OCI-LY1 (cell line): ENCODE measurements around the gene ZFYVE19.
A peak's percentile ranks its signal among the peaks of the same experiment; 100 is the strongest.

Source experiments
- H2AFZ ChIP-seq: fragments of 200-600 bp; sonication (generic), shearing (Covaris generic); 2 replicates; pipeline ENCODE4 v1.6.0; 2014; ENCODE audit warnings: antibody characterized with exemption, mild to moderate bottlenecking, low read length
- H3F3A ChIP-seq: fragments of 200-600 bp; sonication (generic), shearing (Covaris generic); 2 replicates; pipeline ENCODE4 v1.6.0; 2014; ENCODE audit warnings: mild to moderate bottlenecking, antibody characterized with exemption, low read length, moderate library complexity; ENCODE audit not compliant: insufficient read depth
- H3K27ac ChIP-seq: fragments of 200-600 bp; sonication (generic); 2 replicates; pipeline ENCODE4 v1.5.1; 2014; ENCODE audit warnings: low read length, mixed run types, mild to moderate bottlenecking, low read depth; ENCODE audit not compliant: poor library complexity, severe bottlenecking
- H3K27me3 ChIP-seq: fragments of 200-600 bp; sonication (generic); 2 replicates; pipeline ENCODE4 v1.6.0; 2014; ENCODE audit warnings: antibody characterized with exemption, mild to moderate bottlenecking, low read length, moderate library complexity; ENCODE audit not compliant: insufficient read depth
- H3K36me3 ChIP-seq: fragments of 200-600 bp; sonication (generic); 2 replicates; pipeline ENCODE4 v1.6.1; 2014; ENCODE audit warnings: mild to moderate bottlenecking, antibody characterized with exemption, low read length, moderate library complexity, mixed read lengths; ENCODE audit not compliant: insufficient read depth
- H3K4me1 ChIP-seq: fragments of 200-600 bp; sonication (generic); 2 replicates; pipeline ENCODE4 v1.5.1; 2014; ENCODE audit warnings: mild to moderate bottlenecking, low read length, moderate library complexity; ENCODE audit not compliant: insufficient read depth, severe bottlenecking
- H3K4me2 ChIP-seq: fragments of 200-600 bp; sonication (generic), shearing (Covaris generic); 2 replicates; pipeline ENCODE4 v1.6.1; 2014; ENCODE audit warnings: low read length
- H3K4me3 ChIP-seq: fragments of 200-600 bp; sonication (generic); 2 replicates; pipeline ENCODE4 v1.5.1; 2014; ENCODE audit warnings: low read length, low read depth, mild to moderate bottlenecking, mixed read lengths; ENCODE audit not compliant: poor library complexity, severe bottlenecking
- H3K79me2 ChIP-seq: fragments of 200-600 bp; shearing (Covaris generic); 2 replicates; pipeline ENCODE4 v1.6.1; 2016; ENCODE audit warnings: mixed run types, low read length, mixed read lengths; ENCODE audit not compliant: insufficient read depth
- H3K9ac ChIP-seq: fragments of 200-600 bp; sonication (generic), shearing (Covaris generic); 2 replicates; pipeline ENCODE4 v1.6.1; 2014; ENCODE audit warnings: mild to moderate bottlenecking, low read length, mixed read lengths
- H3K9me2 ChIP-seq: fragments of 200-600 bp; sonication (generic), shearing (Covaris generic); 2 replicates; pipeline ENCODE4 v1.6.1; 2014; ENCODE audit warnings: low read depth, mild to moderate bottlenecking, low read length, mixed read lengths
- H3K9me3 ChIP-seq: fragments of 200-600 bp; shearing (Covaris generic); 2 replicates; pipeline ENCODE4 v1.6.1; 2014; ENCODE audit warnings: low read length, mixed read lengths
- H4K20me1 ChIP-seq: fragments of 200-600 bp; sonication (generic), shearing (Covaris generic); 2 replicates; pipeline ENCODE4 v1.6.0; 2016; ENCODE audit warnings: mild to moderate bottlenecking, low read length; ENCODE audit not compliant: insufficient read depth
- EZH2 ChIP-seq: fragments of 200-600 bp; sonication (generic), shearing (Covaris generic); IDR thresholded peaks from 2 replicates; pipeline ENCODE4 v1.8.0; 2017; ENCODE audit warnings: borderline replicate concordance, mixed run types, mild to moderate bottlenecking, antibody characterized with exemption, low read length, moderate library complexity, mixed read lengths
- TF ChIP-seq, protein P1 (sequence below): fragments of 200-600 bp; sonication (generic), shearing (Covaris generic); IDR thresholded peaks from 2 replicates; pipeline ENCODE4 v1.5.1; 2017; ENCODE audit warnings: mild to moderate bottlenecking, antibody characterized with exemption, low read length, moderate library complexity, mixed read lengths

ZFYVE19 gene

DNA sequence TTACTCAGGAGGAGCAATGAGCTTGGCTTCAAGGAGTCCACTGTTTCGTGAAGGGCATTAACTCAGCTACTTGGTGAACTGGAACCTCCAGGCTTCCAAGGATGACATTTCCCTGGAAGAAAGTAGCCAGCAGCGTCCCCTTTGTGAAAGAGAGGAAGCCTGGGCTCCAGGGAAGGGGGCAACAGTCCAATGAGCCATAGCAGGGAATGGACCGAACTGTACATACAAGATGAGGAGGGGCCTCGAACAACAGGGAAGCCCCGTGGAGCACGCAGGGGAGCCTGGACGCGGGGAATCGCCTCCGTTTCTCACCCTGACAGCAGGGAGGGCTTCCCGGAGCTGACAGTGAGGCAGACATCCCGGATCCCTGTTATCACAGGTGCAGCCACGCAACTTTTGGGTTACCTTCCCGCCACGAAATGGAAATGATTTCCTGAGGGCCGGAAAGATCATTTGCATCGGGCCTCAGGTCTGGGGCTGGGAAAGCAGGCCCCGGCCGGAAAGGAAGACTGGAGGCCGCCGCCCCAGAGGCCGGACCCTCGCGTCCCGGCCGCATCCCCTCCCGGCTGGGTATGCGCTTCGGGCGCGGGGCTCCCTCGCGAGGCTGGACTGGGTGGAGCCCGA lies 36.5 kb downstream of the ZFYVE19 start:
- TF ChIP-seq EZH2 = no peak
- TF ChIP-seq, protein P1, sequence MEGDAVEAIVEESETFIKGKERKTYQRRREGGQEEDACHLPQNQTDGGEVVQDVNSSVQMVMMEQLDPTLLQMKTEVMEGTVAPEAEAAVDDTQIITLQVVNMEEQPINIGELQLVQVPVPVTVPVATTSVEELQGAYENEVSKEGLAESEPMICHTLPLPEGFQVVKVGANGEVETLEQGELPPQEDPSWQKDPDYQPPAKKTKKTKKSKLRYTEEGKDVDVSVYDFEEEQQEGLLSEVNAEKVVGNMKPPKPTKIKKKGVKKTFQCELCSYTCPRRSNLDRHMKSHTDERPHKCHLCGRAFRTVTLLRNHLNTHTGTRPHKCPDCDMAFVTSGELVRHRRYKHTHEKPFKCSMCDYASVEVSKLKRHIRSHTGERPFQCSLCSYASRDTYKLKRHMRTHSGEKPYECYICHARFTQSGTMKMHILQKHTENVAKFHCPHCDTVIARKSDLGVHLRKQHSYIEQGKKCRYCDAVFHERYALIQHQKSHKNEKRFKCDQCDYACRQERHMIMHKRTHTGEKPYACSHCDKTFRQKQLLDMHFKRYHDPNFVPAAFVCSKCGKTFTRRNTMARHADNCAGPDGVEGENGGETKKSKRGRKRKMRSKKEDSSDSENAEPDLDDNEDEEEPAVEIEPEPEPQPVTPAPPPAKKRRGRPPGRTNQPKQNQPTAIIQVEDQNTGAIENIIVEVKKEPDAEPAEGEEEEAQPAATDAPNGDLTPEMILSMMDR = no peak
- no peak overlapping the region; the same call in 1 of the 2 replicates for H2AFZ ChIP-seq
- H3K27ac ChIP-seq = no peak overlapping the region
- peak overlapping the region; percentile 54; the same call in 1 of the 2 replicates for H3K9ac ChIP-seq
- H3K79me2 ChIP-seq = no peaks in the 10 kb centered on the region
- no peaks in the 10 kb centered on the region for H3K36me3 ChIP-seq
- H3K4me2 ChIP-seq = peak overlapping the region; percentile 91
- H3K9me3 ChIP-seq = no peaks in the 10 kb centered on the region
- peak overlapping the region; percentile 68 for H3K4me3 ChIP-seq
- no peaks in the 10 kb centered on the region for H4K20me1 ChIP-seq
- H3K9me2 ChIP-seq = no peaks in the 10 kb centered on the region
- peaks cover 37% of the 10 kb centered on the region for H3K4me1 ChIP-seq
- H3F3A ChIP-seq = no peaks in the 10 kb centered on the region
- no peaks in the 10 kb centered on the region for H3K27me3 ChIP-seq

DNA sequence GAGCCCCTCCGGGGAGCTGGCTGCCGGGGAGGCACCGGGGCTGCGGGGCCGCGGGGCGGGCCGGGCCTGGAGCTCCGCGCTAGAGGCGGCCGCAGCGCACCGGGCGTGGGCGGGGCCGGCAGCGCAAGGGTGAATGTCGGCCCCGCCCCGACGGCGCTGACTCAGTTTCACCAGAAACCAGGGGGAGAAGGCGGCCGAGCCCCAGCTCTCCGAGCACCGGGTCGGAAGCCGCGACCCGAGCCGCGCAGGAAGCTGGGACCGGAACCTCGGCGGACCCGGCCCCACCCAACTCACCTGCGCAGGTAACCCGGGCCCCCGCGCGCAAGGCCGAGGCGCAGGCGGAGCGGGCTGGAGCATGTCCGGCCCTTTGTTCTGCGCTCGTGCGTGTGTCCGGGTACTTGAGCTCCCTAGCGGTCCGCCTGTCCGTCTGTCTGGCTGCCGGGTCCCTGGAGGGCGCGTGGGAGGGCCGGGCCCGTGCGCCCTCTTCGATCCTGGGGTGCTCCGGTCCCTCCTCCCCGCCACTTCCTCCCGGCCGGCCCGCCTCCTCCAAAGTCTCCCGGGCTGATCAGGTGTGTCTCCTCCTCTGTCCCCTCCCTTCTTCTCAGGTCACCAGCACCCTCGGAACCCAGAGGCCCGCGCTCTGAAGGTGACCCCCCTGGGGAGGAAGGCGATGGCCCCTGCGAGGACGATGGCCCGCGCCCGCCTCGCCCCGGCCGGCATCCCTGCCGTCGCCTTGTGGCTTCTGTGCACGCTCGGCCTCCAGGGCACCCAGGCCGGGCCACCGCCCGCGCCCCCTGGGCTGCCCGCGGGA lies 37.2 kb downstream of the ZFYVE19 start, which contains the start of gene SPINT1:
TSS of gene SPINT1 (plus strand) at position 164 of the 811 bp plus-strand sequence. CDS start at position 671, 507 bp downstream.
- Histone ChIP-seq H4K20me1 (no peaks in the 10 kb centered on the region), H3K4me3 (peak within 1 kb of the TSS; percentile 68), H3K9ac (peak within 1 kb of the TSS; percentile 70), H3F3A (no peaks in the 10 kb centered on the region), H3K27ac (no peak within 1 kb of the TSS), H3K36me3 (no peaks in the 10 kb centered on the region), H2AFZ (peak within 1 kb of the TSS; percentile 18), H3K79me2 (no peaks in the 10 kb centered on the region), H3K9me2 (no peaks in the 10 kb centered on the region), H3K9me3 (no peaks in the 10 kb centered on the region), H3K27me3 (no peaks in the 10 kb centered on the region), H3K4me1 (peaks cover 37% of the 10 kb centered on the region), H3K4me2 (peak within 1 kb of the TSS; percentile 91)
- TF ChIP-seq, protein P1 = no peak
- no peak for TF ChIP-seq EZH2

DNA sequence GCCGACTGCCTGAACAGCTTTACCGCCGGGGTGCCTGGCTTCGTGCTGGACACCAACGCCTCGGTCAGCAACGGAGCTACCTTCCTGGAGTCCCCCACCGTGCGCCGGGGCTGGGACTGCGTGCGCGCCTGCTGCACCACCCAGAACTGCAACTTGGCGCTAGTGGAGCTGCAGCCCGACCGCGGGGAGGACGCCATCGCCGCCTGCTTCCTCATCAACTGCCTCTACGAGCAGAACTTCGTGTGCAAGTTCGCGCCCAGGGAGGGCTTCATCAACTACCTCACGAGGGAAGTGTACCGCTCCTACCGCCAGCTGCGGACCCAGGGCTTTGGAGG lies 37.8 kb downstream of the ZFYVE19 start:
- no peaks in the 10 kb centered on the region for H3F3A ChIP-seq
- H4K20me1 ChIP-seq = no peaks in the 10 kb centered on the region
- peak overlapping the region; percentile 70 for H3K9ac ChIP-seq
- H3K4me3 ChIP-seq = peak overlapping the region; percentile 68
- no peaks in the 10 kb centered on the region for H3K9me2 ChIP-seq
- H3K9me3 ChIP-seq = no peaks in the 10 kb centered on the region
- TF ChIP-seq, protein P1 = no peak
- no peak for TF ChIP-seq EZH2
- H2AFZ ChIP-seq = peak overlapping the region; percentile 18; the same call in 1 of the 2 replicates
- H3K36me3 ChIP-seq = no peaks in the 10 kb centered on the region
- no peaks in the 10 kb centered on the region for H3K79me2 ChIP-seq
- H3K27me3 ChIP-seq = no peaks in the 10 kb centered on the region
- no peak overlapping the region for H3K27ac ChIP-seq
- peak overlapping the region; percentile 91 for H3K4me2 ChIP-seq
- peaks cover 37% of the 10 kb centered on the region for H3K4me1 ChIP-seq
